K562 (cell line): ENCODE measurements around the gene CPLX3. TPM values are rescaled to one million over a fixed set of nuclear protein-coding genes. Genes with fewer than 3 reads are reported as not detected.

ENCODE experiments used
- ATAC-seq: fragments of 200-7000 bp; cut with Tn5 transposase; 3 replicates; pipeline ENCODE4 v1.9.1; 2020; ENCODE audit warnings: moderate library complexity
- BruUV-seq: library from RNA; stranded (reverse); fragments of 400-500 nt; replicated peaks from 2 replicates; lab custom pipeline; 2021; lab: Mats Ljungman, UMichigan
- CTCF ChIA-PET: fragments of 300-600 bp; formaldehyde crosslinking; extraction: SDS; loops from one replicate; lab custom pipeline; 2021; ENCODE audit warnings: low intra/inter-chr PET ratio; lab: Yijun Ruan, JAX
- POLR2A ChIA-PET: fragments of 300-600, 350-650 bp; sonication (Branson Sonifier 250); formaldehyde crosslinking; extraction: SDS; loops from one replicate; lab custom pipeline; 2021; ENCODE audit warnings: antibody characterized with exemption, inconsistent platforms; lab: Yijun Ruan, JAX
- DNase-seq, 4 experiments: peaks; one replicate each; pipeline versions ENCODE4 v3.0.0 to v3.0.0-alpha.2; 2011 to 2018; ENCODE audit warnings: low spot score in 3 of 4, mixed read lengths in 3 of 4; ENCODE audit errors: extremely low read depth in 1 of 4
- FAIRE-seq: peaks from 2 replicates; lab custom pipeline; 2011; peaks lifted over from hg19 to GRCh38; lab: Jason Lieb, UNC
- H2AFZ ChIP-seq: 2 replicates; pipeline ENCODE4 v1.6.0; 2011; ENCODE audit warnings: low read depth, low read length, control low read depth, inconsistent platforms
- H3K27ac ChIP-seq: fragments of 200-600 bp; 3 replicates; pipeline ENCODE4 v1.8.0; 2011; ENCODE audit warnings: low read depth, mild to moderate bottlenecking, control low read depth, inconsistent platforms, low read length, moderate library complexity, mixed read lengths; ENCODE audit errors: extremely low read depth
- H3K27me3 ChIP-seq, 2 experiments: fragments of 300-600 bp in 1 of 2; 2 replicates in 1 of 2; 3 replicates in 1 of 2; pipeline versions ENCODE4 v1.6.0 to v1.8.0; 2011; ENCODE audit warnings: inconsistent platforms in 2 of 2, low read length in 2 of 2, mild to moderate bottlenecking in 1 of 2, mixed read lengths in 1 of 2, moderate library complexity in 1 of 2; ENCODE audit not compliant: control insufficient read depth in 2 of 2, insufficient read depth in 2 of 2
- H3K36me3 ChIP-seq: fragments of 300-600 bp; 3 replicates; pipeline ENCODE4 v1.8.0; 2011; ENCODE audit warnings: mild to moderate bottlenecking, low read length, inconsistent platforms; ENCODE audit not compliant: control insufficient read depth, insufficient read depth
- H3K4me1 ChIP-seq, 2 experiments: fragments of 200-600 bp in 1 of 2; replicated peaks in 1 of 2; 2 replicates in 1 of 2; 3 replicates in 1 of 2; pipeline versions ENCODE4 v1.5.1 to v1.8.0; 2011; ENCODE audit warnings: inconsistent platforms in 2 of 2, low read length in 2 of 2, mild to moderate bottlenecking in 1 of 2, mixed read lengths in 1 of 2, moderate library complexity in 1 of 2; ENCODE audit not compliant: control insufficient read depth in 2 of 2, insufficient read depth in 2 of 2
- H3K4me2 ChIP-seq: 2 replicates; pipeline ENCODE4 v1.6.1; 2011; ENCODE audit warnings: low read length, control low read depth, inconsistent platforms, mixed read lengths; ENCODE audit not compliant: insufficient read depth
- H3K4me3 ChIP-seq: fragments of 200-600 bp; sonication (generic), shearing (Covaris generic); 2 replicates; pipeline ENCODE4 v1.5.1; 2016; ENCODE audit warnings: control low read depth, inconsistent platforms
- H3K79me2 ChIP-seq: fragments of 200-600 bp; 3 replicates; pipeline ENCODE4 v1.8.0; 2011; ENCODE audit warnings: low read length, inconsistent platforms; ENCODE audit not compliant: control insufficient read depth, insufficient read depth
- H3K9ac ChIP-seq, 2 experiments: 2 replicates each; pipeline versions ENCODE4 v1.6.0 to v1.6.1; 2011; ENCODE audit warnings: low read depth in 2 of 2, low read length in 2 of 2, control low read depth in 1 of 2, inconsistent platforms in 1 of 2, mild to moderate bottlenecking in 1 of 2, mixed read lengths in 1 of 2; ENCODE audit not compliant: insufficient read depth in 1 of 2
- H3K9me1 ChIP-seq: one replicate; pipeline ENCODE4 v1.6.0; 2011; ENCODE audit warnings: inconsistent platforms, mild to moderate bottlenecking, low read length, moderate library complexity; ENCODE audit not compliant: control insufficient read depth, insufficient read depth
- H3K9me3 ChIP-seq: replicated peaks from 2 replicates; pipeline ENCODE4 v1.5.1; 2011; ENCODE audit warnings: low read depth, low read length, inconsistent platforms; ENCODE audit not compliant: control insufficient read depth, insufficient read depth
- H4K20me1 ChIP-seq: replicated peaks from 2 replicates; pipeline ENCODE4 v1.6.1; 2011; ENCODE audit warnings: low read length, inconsistent platforms, mixed read lengths; ENCODE audit not compliant: control insufficient read depth, insufficient read depth
- CCAR2 ChIP-seq: fragments of 200-400 bp; formaldehyde crosslinking; IDR thresholded peaks from 2 replicates; pipeline ENCODE4 v1.6.1; 2017; ENCODE audit warnings: mild to moderate bottlenecking, low read depth, low read length
- DIDO1 ChIP-seq: fragments of 450-650 bp; IDR thresholded peaks from 2 replicates; pipeline ENCODE4 v1.6.1; 2016; ENCODE audit warnings: low read depth, missing biosample characterization, missing genetic modification characterization
- GTF2F1 ChIP-seq: IDR thresholded peaks from 2 replicates; pipeline ENCODE4 v1.6.1; 2011; ENCODE audit warnings: low read depth, low read length, improper control_type of control experiment
- HCFC1 ChIP-seq: IDR thresholded peaks from 2 replicates; pipeline ENCODE4 v1.6.1; 2012; ENCODE audit warnings: low read depth, low read length, improper control_type of control experiment
- KDM2B ChIP-seq: fragments of 250-450 bp; sonication (Bioruptor Pico); IDR thresholded peaks from 2 replicates; pipeline ENCODE4 v1.8.0; 2021; ENCODE audit warnings: mild to moderate bottlenecking, moderate library complexity
- MIER1 ChIP-seq: fragments of 450-650 bp; IDR thresholded peaks from 2 replicates; pipeline ENCODE4 v1.6.1; 2016; ENCODE audit warnings: antibody characterized with exemption, mild to moderate bottlenecking, low read depth
- NR2C1 ChIP-seq, 2 experiments: fragments of 450-650 bp; IDR thresholded peaks; 2 replicates each; pipeline ENCODE4 v1.6.1; 2017; ENCODE audit warnings: mild to moderate bottlenecking in 2 of 2, antibody characterized with exemption in 1 of 2, inconsistent platforms in 1 of 2, missing compliant biosample characterization in 1 of 2, missing genetic modification characterization in 1 of 2
- RNF2 ChIP-seq: sonication (generic); IDR thresholded peaks from 2 replicates; pipeline ENCODE4 v1.6.1; 2016
- XRCC4 ChIP-seq: IDR thresholded peaks from one replicate; pipeline ENCODE4 v1.6.1; 2011; ENCODE audit not compliant: insufficient read depth, insufficient read length; ENCODE audit errors: extremely low read depth
- YY1 ChIP-seq, 3 experiments: IDR thresholded peaks; 2 replicates each; pipeline ENCODE4 v1.6.1; 2011; ENCODE audit warnings: low read length in 2 of 3, mild to moderate bottlenecking in 2 of 3, moderate library complexity in 2 of 3, borderline replicate concordance in 1 of 3, control low read depth in 1 of 3, low read depth in 1 of 3; ENCODE audit not compliant: insufficient read depth in 3 of 3, insufficient replicate concordance in 2 of 3, control insufficient read depth in 1 of 3, insufficient read length in 1 of 3; ENCODE audit errors: extremely low read depth in 1 of 3
- ZFP30 ChIP-seq: fragments of 250-450 bp; sonication (Bioruptor Pico); IDR thresholded peaks from 2 replicates; pipeline ENCODE4 v1.8.0; 2022; ENCODE audit warnings: moderate library complexity, mild to moderate bottlenecking, inconsistent platforms, borderline replicate concordance
- WGBS: fragments of 100-300 bp; shearing (Covaris generic); methylation state at CpG from one replicate; pipeline ENCODE4 v1.1.6; 2016; ENCODE audit warnings: low coverage, mixed read lengths; ENCODE audit not compliant: insufficient coverage; ENCODE audit errors: missing lambda C conversion rate; 5-methylcytosine and 5-hydroxymethylcytosine counted together
- in situ Hi-C: fragments of 300-500 bp; cut with MboI; formaldehyde crosslinking; loops from 4 replicates; pipeline ENCODE4 v1.15.0; 2018; ENCODE audit warnings: inconsistent platforms, mixed read lengths
- intact Hi-C: fragments of 100-400 bp; cut with micrococcal nuclease; formaldehyde crosslinking; loops from 2 replicates; pipeline ENCODE4 v1.14.2; 2022
- polyA plus RNA-seq, 8 experiments: library from polyadenylated mRNA; depleted of rRNA in 4 of 8; stranded (reverse) in 5 of 8; unstranded in 3 of 8; fragments of >200 nt; fragmentation: Nextera tagmentation in 2 of 8; fragmentation: Illumina TruSeq in 1 of 8; extraction: Ambion mirVana in 2 of 8; extraction: Trizol in 1 of 8; gene quantifications; 2 replicates each; pipeline versions ENCODE4 v1.2.1 to v1.2.3, GENCODE V29; 2011 to 2014; ENCODE audit warnings: inconsistent platforms in 1 of 8, missing spikeins in 1 of 8
- total RNA-seq, 7 experiments: library from RNA; depleted of rRNA in 6 of 7; stranded (reverse); fragments of >200 nt in 6 of 7; fragmentation: Illumina TruSeq in 2 of 7; extraction: Trizol in 2 of 7; gene quantifications; 2 replicates each; pipeline versions ENCODE4 v1.2.1 to v1.2.3, GENCODE V29; 2011 to 2021; ENCODE audit warnings: low replicate concordance in 1 of 7
- TF ChIP-seq, protein P1 (sequence below): IDR thresholded peaks from 2 replicates; pipeline ENCODE4 v1.6.1; 2011; ENCODE audit not compliant: insufficient read length; ENCODE audit errors: extremely low read depth
- TF ChIP-seq, protein P2 (sequence below): fragments of 450-650 bp; IDR thresholded peaks from 2 replicates; pipeline ENCODE4 v1.6.1; 2018; ENCODE audit warnings: mild to moderate bottlenecking, low read depth; ENCODE audit not compliant: partially characterized antibody
- TF ChIP-seq, protein P3 (sequence below): fragments of 250-450 bp; sonication (Bioruptor Pico); IDR thresholded peaks from 2 replicates; pipeline ENCODE4 v1.5.0; 2021

CPLX3 gene
- total and polyA plus RNA-seq, 9 of the 15 experiments (the other 6 are each of a cell fraction or from before 2014, with no cell fraction given), result not detected

DNA sequence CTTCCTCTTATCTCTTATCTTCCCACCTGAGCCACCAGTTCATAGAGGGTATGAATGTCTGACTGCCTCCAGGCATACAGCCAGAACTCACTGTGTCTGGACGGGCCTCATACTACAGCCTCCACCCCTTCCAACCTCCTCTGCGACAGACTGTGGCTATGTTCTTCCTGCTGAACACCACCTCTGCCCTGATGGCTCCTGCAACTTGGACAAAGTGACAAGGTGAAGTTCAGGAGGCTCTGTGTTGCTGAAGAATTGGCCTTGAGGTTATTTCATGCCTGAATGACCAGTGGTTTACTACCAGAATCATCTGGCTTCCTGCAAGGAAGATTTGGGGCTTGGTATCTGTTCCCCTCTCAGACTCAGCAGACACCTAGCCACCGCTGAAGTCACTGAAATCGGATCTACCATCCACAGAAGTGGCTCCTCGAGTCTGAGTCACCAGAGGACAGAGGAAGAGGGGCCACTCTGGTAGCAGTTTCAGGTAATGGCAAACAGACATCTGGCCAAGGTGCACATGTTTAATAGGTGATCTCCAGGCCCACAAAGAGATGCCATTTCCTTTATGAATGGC lies 30.7 kb downstream of the CPLX3 start:
- intact Hi-C loops (no loop called here), in situ Hi-C loops (no loop called here)
- Histone ChIP-seq H3K36me3 (peaks cover 33% of the 10 kb centered on the region), H3K9me1 (no peaks in the 10 kb centered on the region), H3K9ac (peak overlapping the region in 1 of 2 experiments; percentile 50; a peak in 1 of 4 replicates), H2AFZ (no peak overlapping the region), H3K4me3 (no peak overlapping the region), H3K9me3 (no peaks in the 10 kb centered on the region), H3K27ac (peak overlapping the region; percentile 45), H3K4me2 (no peak overlapping the region), H3K79me2 (peaks cover 13% of the 10 kb centered on the region; the same call in 1 of the 3 replicates), H3K4me1 (peaks cover 8 to 9% of the 10 kb centered on the region in 2 experiments; a peak in 4 of 5 replicates), H4K20me1 (peaks cover 13% of the 10 kb centered on the region), H3K27me3 (no peaks in the 10 kb centered on the region)
- FAIRE-seq (peak; percentile 82), DNase-seq (peak in 1 of 4 experiments; percentile 36), ATAC-seq (peak; percentile 70)
- POLR2A ChIA-PET, result interaction anchor here (1.0 to 1.5 kb wide), 3 partner anchors 12 to 45 kb away, joined by 3 to 4 read pairs (median 3); no protein-coding TSS in a partner anchor
- no peak for TF ChIP-seq MIER1
- TF ChIP-seq ZFP30 (CRISPR knock-in tag), result no peak
- TF ChIP-seq NR2C1 (IDR thresholded peaks at IDR 0.05), result no peak
- TF ChIP-seq NR2C1 (tag; IDR thresholded peaks at IDR 0.05), result no peak
- TF ChIP-seq, protein P1, sequence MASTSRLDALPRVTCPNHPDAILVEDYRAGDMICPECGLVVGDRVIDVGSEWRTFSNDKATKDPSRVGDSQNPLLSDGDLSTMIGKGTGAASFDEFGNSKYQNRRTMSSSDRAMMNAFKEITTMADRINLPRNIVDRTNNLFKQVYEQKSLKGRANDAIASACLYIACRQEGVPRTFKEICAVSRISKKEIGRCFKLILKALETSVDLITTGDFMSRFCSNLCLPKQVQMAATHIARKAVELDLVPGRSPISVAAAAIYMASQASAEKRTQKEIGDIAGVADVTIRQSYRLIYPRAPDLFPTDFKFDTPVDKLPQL, result no peak
- no peak for TF ChIP-seq GTF2F1
- TF ChIP-seq RNF2, result no peak
- TF ChIP-seq, protein P2, sequence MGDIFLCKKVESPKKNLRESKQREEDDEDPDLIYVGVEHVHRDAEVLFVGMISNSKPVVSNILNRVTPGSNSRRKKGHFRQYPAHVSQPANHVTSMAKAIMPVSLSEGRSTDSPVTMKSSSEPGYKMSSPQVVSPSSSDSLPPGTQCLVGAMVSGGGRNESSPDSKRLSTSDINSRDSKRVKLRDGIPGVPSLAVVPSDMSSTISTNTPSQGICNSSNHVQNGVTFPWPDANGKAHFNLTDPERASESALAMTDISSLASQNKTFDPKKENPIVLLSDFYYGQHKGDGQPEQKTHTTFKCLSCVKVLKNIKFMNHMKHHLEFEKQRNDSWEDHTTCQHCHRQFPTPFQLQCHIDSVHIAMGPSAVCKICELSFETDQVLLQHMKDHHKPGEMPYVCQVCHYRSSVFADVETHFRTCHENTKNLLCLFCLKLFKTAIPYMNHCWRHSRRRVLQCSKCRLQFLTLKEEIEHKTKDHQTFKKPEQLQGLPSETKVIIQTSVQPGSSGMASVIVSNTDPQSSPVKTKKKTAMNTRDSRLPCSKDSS, result no peak
- TF ChIP-seq, protein P3, sequence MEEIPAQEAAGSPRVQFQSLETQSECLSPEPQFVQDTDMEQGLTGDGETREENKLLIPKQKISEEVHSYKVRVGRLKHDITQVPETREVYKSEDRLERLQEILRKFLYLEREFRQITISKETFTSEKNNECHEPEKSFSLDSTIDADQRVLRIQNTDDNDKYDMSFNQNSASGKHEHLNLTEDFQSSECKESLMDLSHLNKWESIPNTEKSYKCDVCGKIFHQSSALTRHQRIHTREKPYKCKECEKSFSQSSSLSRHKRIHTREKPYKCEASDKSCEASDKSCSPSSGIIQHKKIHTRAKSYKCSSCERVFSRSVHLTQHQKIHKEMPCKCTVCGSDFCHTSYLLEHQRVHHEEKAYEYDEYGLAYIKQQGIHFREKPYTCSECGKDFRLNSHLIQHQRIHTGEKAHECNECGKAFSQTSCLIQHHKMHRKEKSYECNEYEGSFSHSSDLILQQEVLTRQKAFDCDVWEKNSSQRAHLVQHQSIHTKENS (CRISPR knock-in tag), result no peak
- no peak for TF ChIP-seq KDM2B (CRISPR knock-in tag)
- no peak for TF ChIP-seq DIDO1
- no peak for TF ChIP-seq HCFC1
- TF ChIP-seq XRCC4, result no peak
- TF ChIP-seq YY1 (IDR thresholded peaks at IDR 0.05; ENCODE audit: borderline replicate concordance in 1 of 3, control insufficient read depth in 1 of 3, extremely low read depth in 1 of 3, insufficient read depth in 3 of 3, insufficient read length in 1 of 3, insufficient replicate concordance in 2 of 3, low read depth in 1 of 3, low read length in 2 of 3), result no peak
- TF ChIP-seq CCAR2, result no peak
- 15% methylated on average over 5 of the region's 5 CpGs for WGBS
- CTCF ChIA-PET, result no interaction called here
- BruUV-seq, result no TSS peak
